ENCODE results near the gene NLGN3. TPM values are rescaled to one million over a fixed set of nuclear protein-coding genes. Genes with fewer than 3 reads are reported as not detected.

Gene NLGN3
- total and polyA plus RNA-seq, 3 experiments from 2014 or later: 0.16 to 0.69 (median 0.46) TPM

- Histone ChIP-seq H3K27me3 (ENCODE audit: insufficient read depth, low read length, poor library complexity, severe bottlenecking) (no peaks in the 10 kb centered on the region), H3K4me3 (ENCODE audit: low read length) (no peak overlapping the region), H3K36me3 (ENCODE audit: insufficient read depth, low read length) (no peaks in the 10 kb centered on the region), H3K27ac (ENCODE audit: low read depth, low read length) (no peak overlapping the region), H3K9me3 (ENCODE audit: low read length) (no peaks in the 10 kb centered on the region), H3K4me1 (ENCODE audit: insufficient read depth, low read length) (no peaks in the 10 kb centered on the region)
- no peak for DNase-seq
- no peak overlapping the region for H3K4me3 Mint-ChIP-seq
- ChIA-PET CTCF (no interaction called here), POLR2A (no interaction called here)
- peaks cover 0 to 34% (median 1%) of the 10 kb centered on the region in 3 donors for H3K36me3 Mint-ChIP-seq
- no peaks in the 10 kb centered on the region for H3K9me3 Mint-ChIP-seq
- H3K27ac Mint-ChIP-seq: no peak overlapping the region
- peaks cover 0 to 13% of the 10 kb centered on the region in 2 donors for H3K27me3 Mint-ChIP-seq
- H3K4me1 Mint-ChIP-seq: peaks cover 4 to 14% (median 11%) of the 10 kb centered on the region in 3 donors
Measured at GRCh38 chrX:71160475-71160874, 15.8 kb downstream of the NLGN3 start.

GRCh38 chrX:71162981-71163380 lies 18.3 kb downstream of the NLGN3 start:
- H3K36me3 Mint-ChIP-seq: peaks cover 0 to 40% (median 1%) of the 10 kb centered on the region in 3 donors
- no peaks in the 10 kb centered on the region for H3K9me3 Mint-ChIP-seq
- no peak overlapping the region for H3K4me3 Mint-ChIP-seq
- peak overlapping the region in 1 of 8 donors; percentile 70 for H3K27ac Mint-ChIP-seq
- H3K4me1 Mint-ChIP-seq: peaks cover 4 to 12% (median 11%) of the 10 kb centered on the region in 3 donors
- no peak for DNase-seq
- Histone ChIP-seq H3K4me1 (ENCODE audit: insufficient read depth, low read length) (no peaks in the 10 kb centered on the region), H3K27me3 (ENCODE audit: insufficient read depth, low read length, poor library complexity, severe bottlenecking) (no peaks in the 10 kb centered on the region), H3K9me3 (ENCODE audit: low read length) (no peaks in the 10 kb centered on the region), H3K4me3 (ENCODE audit: low read length) (no peak overlapping the region), H3K36me3 (ENCODE audit: insufficient read depth, low read length) (no peaks in the 10 kb centered on the region), H3K27ac (ENCODE audit: low read depth, low read length) (no peak overlapping the region)
- peaks cover 0 to 9% of the 10 kb centered on the region in 2 donors for H3K27me3 Mint-ChIP-seq
- ChIA-PET POLR2A (interaction anchor here (0.8 kb wide), 1 partner anchor 58 kb away, joined by 3 read pairs; no protein-coding TSS in a partner anchor), CTCF (no interaction called here)

GRCh38 chrX:71164071-71164470 lies 19.4 kb downstream of the NLGN3 start:
- peak overlapping the region in 2 of 8 donors; percentile 10 to 30 for H3K27ac Mint-ChIP-seq
- no peaks in the 10 kb centered on the region for H3K27me3 ChIP-seq (ENCODE audit: insufficient read depth, low read length, poor library complexity, severe bottlenecking)
- no peaks in the 10 kb centered on the region for H3K9me3 Mint-ChIP-seq
- no peak overlapping the region for H3K4me3 Mint-ChIP-seq
- H3K4me1 ChIP-seq (ENCODE audit: insufficient read depth, low read length): no peaks in the 10 kb centered on the region
- no peaks in the 10 kb centered on the region for H3K9me3 ChIP-seq (ENCODE audit: low read length)
- DNase-seq: no peak
- peaks cover 0 to 40% (median 1%) of the 10 kb centered on the region in 3 donors for H3K36me3 Mint-ChIP-seq
- no peak overlapping the region for H3K27ac ChIP-seq (ENCODE audit: low read depth, low read length)
- H3K4me1 Mint-ChIP-seq: peaks cover 2 to 9% (median 5%) of the 10 kb centered on the region in 3 donors
- H3K36me3 ChIP-seq (ENCODE audit: insufficient read depth, low read length): no peaks in the 10 kb centered on the region
- ChIA-PET CTCF (no interaction called here), POLR2A (no interaction called here)
- H3K27me3 Mint-ChIP-seq: peaks cover 0 to 11% of the 10 kb centered on the region in 2 donors
- H3K4me3 ChIP-seq (ENCODE audit: low read length): no peak overlapping the region

DNA sequence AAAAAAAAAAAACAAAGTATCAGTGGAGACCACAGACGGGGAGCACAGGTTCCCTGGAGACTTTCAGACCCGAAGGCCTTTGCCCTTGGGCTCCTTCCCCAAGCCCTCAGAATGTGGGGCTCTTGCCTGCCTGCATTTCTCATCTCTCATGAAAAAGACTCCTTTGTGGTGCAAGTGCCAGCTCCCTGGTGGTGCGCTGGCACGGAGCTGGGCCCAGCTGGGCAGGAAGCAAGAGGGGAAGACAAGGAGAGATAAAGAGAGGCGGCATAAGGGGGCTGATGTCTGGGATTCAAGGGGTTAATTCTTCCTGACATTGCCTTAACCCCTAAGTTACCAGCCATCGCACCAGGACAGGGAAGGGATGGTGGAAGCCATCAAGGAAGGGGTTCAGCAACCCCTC lies 21.8 kb downstream of the NLGN3 start:
- POLR2A ChIA-PET: interaction anchor here (0.7 kb wide), 1 partner anchor 178 kb away, joined by 3 read pairs; no protein-coding TSS in a partner anchor

DNA sequence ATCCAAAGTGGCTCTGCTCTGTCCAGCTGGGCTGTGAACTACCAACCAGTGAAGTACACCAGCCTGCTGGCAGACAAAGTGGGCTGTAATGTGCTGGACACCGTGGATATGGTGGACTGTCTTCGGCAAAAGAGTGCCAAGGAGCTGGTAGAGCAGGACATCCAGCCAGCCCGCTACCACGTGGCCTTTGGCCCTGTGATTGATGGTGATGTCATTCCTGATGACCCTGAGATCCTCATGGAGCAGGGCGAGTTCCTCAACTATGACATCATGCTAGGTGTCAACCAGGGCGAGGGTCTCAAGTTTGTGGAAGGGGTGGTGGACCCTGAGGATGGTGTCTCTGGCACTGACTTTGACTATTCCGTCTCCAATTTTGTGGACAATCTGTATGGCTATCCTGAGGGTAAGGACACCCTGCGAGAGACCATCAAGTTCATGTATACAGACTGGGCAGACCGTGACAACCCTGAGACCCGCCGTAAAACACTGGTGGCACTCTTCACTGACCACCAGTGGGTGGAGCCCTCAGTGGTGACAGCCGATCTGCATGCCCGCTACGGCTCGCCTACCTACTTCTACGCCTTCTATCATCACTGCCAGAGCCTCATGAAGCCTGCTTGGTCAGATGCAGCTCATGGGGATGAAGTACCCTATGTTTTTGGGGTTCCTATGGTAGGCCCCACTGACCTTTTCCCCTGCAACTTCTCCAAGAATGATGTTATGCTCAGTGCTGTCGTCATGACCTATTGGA lies 22.6 kb downstream of the NLGN3 start:
- peaks cover 0 to 39% (median 0%) of the 10 kb centered on the region in 3 donors for H3K36me3 Mint-ChIP-seq
- H3K9me3 Mint-ChIP-seq: no peaks in the 10 kb centered on the region
- Histone ChIP-seq H3K4me3 (ENCODE audit: low read length) (no peak overlapping the region), H3K27ac (ENCODE audit: low read depth, low read length) (no peak overlapping the region), H3K36me3 (ENCODE audit: insufficient read depth, low read length) (no peaks in the 10 kb centered on the region), H3K27me3 (ENCODE audit: insufficient read depth, low read length, poor library complexity, severe bottlenecking) (no peaks in the 10 kb centered on the region), H3K9me3 (ENCODE audit: low read length) (no peaks in the 10 kb centered on the region), H3K4me1 (ENCODE audit: insufficient read depth, low read length) (no peaks in the 10 kb centered on the region)
- no peak overlapping the region for H3K4me3 Mint-ChIP-seq
- ChIA-PET CTCF (no interaction called here), POLR2A (no interaction called here)
- no peak for DNase-seq
- peak overlapping the region in 1 of 8 donors; percentile 2 for H3K27ac Mint-ChIP-seq
- peaks cover 0 to 10% (median 8%) of the 10 kb centered on the region in 3 donors for H3K4me1 Mint-ChIP-seq
- H3K27me3 Mint-ChIP-seq: peaks cover 0 to 14% of the 10 kb centered on the region in 2 donors

More for the DNA sequence above, 21.8 kb downstream of the NLGN3 start:
- Histone ChIP-seq H3K4me3 (ENCODE audit: low read length) (no peak overlapping the region), H3K9me3 (ENCODE audit: low read length) (no peaks in the 10 kb centered on the region), H3K4me1 (ENCODE audit: insufficient read depth, low read length) (no peaks in the 10 kb centered on the region), H3K27me3 (ENCODE audit: insufficient read depth, low read length, poor library complexity, severe bottlenecking) (no peaks in the 10 kb centered on the region), H3K36me3 (ENCODE audit: insufficient read depth, low read length) (no peaks in the 10 kb centered on the region), H3K27ac (ENCODE audit: low read depth, low read length) (no peak overlapping the region)
- Mint-ChIP-seq H3K27ac (no peak overlapping the region), H3K9me3 (no peaks in the 10 kb centered on the region), H3K4me3 (no peak overlapping the region), H3K27me3 (peaks cover 0 to 14% of the 10 kb centered on the region in 2 donors), H3K36me3 (peaks cover 0 to 38% (median 1%) of the 10 kb centered on the region in 3 donors), H3K4me1 (peaks cover 0 to 5% (median 3%) of the 10 kb centered on the region in 3 donors)
- no peak for DNase-seq
- CTCF ChIA-PET: no interaction called here

DNA sequence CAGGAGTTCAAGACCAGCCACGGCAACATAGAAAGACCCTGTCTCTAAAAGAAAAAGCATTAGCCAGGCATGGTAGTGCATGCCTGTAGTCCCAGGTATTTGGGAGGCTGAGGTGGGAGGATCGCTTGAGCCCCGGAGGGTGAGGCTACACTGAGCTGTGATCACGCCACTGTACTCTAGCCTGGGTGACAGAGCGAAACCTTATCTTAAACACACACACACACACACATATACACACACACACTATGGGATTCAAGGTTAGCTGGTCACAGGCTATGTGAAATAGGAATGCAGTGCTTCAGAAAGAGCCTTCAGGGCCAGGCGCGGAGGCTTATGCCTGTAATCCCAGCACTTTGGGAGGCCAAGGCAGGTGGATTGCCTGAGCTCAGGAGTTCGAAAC lies 23.5 kb downstream of the NLGN3 start:
- Mint-ChIP-seq H3K9me3 (no peaks in the 10 kb centered on the region), H3K4me3 (no peak overlapping the region), H3K36me3 (peaks cover 0 to 34% (median 2%) of the 10 kb centered on the region in 3 donors), H3K27ac (peak overlapping the region in 1 of 8 donors; percentile 6), H3K27me3 (peaks cover 0 to 12% of the 10 kb centered on the region in 2 donors), H3K4me1 (peaks cover 0 to 10% (median 8%) of the 10 kb centered on the region in 3 donors)
- Histone ChIP-seq H3K9me3 (ENCODE audit: low read length) (no peaks in the 10 kb centered on the region), H3K27ac (ENCODE audit: low read depth, low read length) (no peak overlapping the region), H3K4me3 (ENCODE audit: low read length) (no peak overlapping the region), H3K27me3 (ENCODE audit: insufficient read depth, low read length, poor library complexity, severe bottlenecking) (no peaks in the 10 kb centered on the region), H3K36me3 (ENCODE audit: insufficient read depth, low read length) (no peaks in the 10 kb centered on the region), H3K4me1 (ENCODE audit: insufficient read depth, low read length) (no peaks in the 10 kb centered on the region)
- POLR2A ChIA-PET: no interaction called here
- CTCF ChIA-PET: no interaction called here
- no peak for DNase-seq

GRCh38 chrX:71169586-71169985 lies 24.9 kb downstream of the NLGN3 start:
- H3K4me3 Mint-ChIP-seq: no peak overlapping the region
- no peak overlapping the region for H3K27ac Mint-ChIP-seq

GRCh38 chrX:71170660-71171059 lies 26.0 kb downstream of the NLGN3 start:
- H3K27me3 ChIP-seq (ENCODE audit: insufficient read depth, low read length, poor library complexity, severe bottlenecking): no peaks in the 10 kb centered on the region
- CTCF ChIA-PET: no interaction called here
- H3K9me3 ChIP-seq (ENCODE audit: low read length): no peaks in the 10 kb centered on the region
- H3K36me3 ChIP-seq (ENCODE audit: insufficient read depth, low read length): no peaks in the 10 kb centered on the region
- H3K9me3 Mint-ChIP-seq: no peaks in the 10 kb centered on the region
- DNase-seq: no peak
- no peak overlapping the region for H3K27ac Mint-ChIP-seq
- H3K4me1 ChIP-seq (ENCODE audit: insufficient read depth, low read length): no peaks in the 10 kb centered on the region
- POLR2A ChIA-PET: interaction anchor here (0.5 kb wide), 1 partner anchor 70 kb away, joined by 4 read pairs; no protein-coding TSS in a partner anchor
- no peak overlapping the region for H3K4me3 ChIP-seq (ENCODE audit: low read length)
- H3K27ac ChIP-seq (ENCODE audit: low read depth, low read length): no peak overlapping the region
- peaks cover 0 to 37% (median 4%) of the 10 kb centered on the region in 3 donors for H3K36me3 Mint-ChIP-seq
- peaks cover 0 to 5% of the 10 kb centered on the region in 2 donors for H3K27me3 Mint-ChIP-seq
- H3K4me1 Mint-ChIP-seq: peaks cover 0 to 13% (median 8%) of the 10 kb centered on the region in 3 donors
- H3K4me3 Mint-ChIP-seq: no peak overlapping the region

More at GRCh38 chrX:71169586-71169985, 24.9 kb downstream of the NLGN3 start:
- H3K36me3 ChIP-seq (ENCODE audit: insufficient read depth, low read length): no peaks in the 10 kb centered on the region
- H3K9me3 ChIP-seq (ENCODE audit: low read length): no peaks in the 10 kb centered on the region
- peaks cover 0 to 13% (median 8%) of the 10 kb centered on the region in 3 donors for H3K4me1 Mint-ChIP-seq
- no peak overlapping the region for H3K27ac ChIP-seq (ENCODE audit: low read depth, low read length)
- no peaks in the 10 kb centered on the region for H3K9me3 Mint-ChIP-seq
- CTCF ChIA-PET: no interaction called here
- POLR2A ChIA-PET: interaction anchor here (0.5 kb wide), 1 partner anchor 127 kb away, joined by 7 read pairs; no protein-coding TSS in a partner anchor
- no peak for DNase-seq
- peaks cover 0 to 32% (median 2%) of the 10 kb centered on the region in 3 donors for H3K36me3 Mint-ChIP-seq
- H3K27me3 Mint-ChIP-seq: peaks cover 0 to 5% of the 10 kb centered on the region in 2 donors
- H3K27me3 ChIP-seq (ENCODE audit: insufficient read depth, low read length, poor library complexity, severe bottlenecking): no peaks in the 10 kb centered on the region
- no peak overlapping the region for H3K4me3 ChIP-seq (ENCODE audit: low read length)
- H3K4me1 ChIP-seq (ENCODE audit: insufficient read depth, low read length): no peaks in the 10 kb centered on the region

Measured in CD8-positive, alpha-beta memory T cell (primary cell).